SK-N-SH (cell line): Measurements from ENCODE around the gene GSC2. TPM values are rescaled to one million over a fixed set of nuclear protein-coding genes. Genes with fewer than 3 reads are reported as not detected.

Source experiments
- CTCF ChIA-PET: fragments of 300-600, 350-600 bp; formaldehyde crosslinking; extraction: SDS; loops from one replicate; lab custom pipeline; 2021; lab: Yijun Ruan, JAX
- POLR2A ChIA-PET: fragments of 350-600 bp; sonication (Branson Sonifier 250); formaldehyde crosslinking; extraction: SDS; loops from one replicate; lab custom pipeline; 2020; ENCODE audit warnings: antibody characterized with exemption, inconsistent platforms; lab: Yijun Ruan, JAX
- DNase-seq: peaks from one replicate; pipeline ENCODE4 v3.0.0; 2012
- H2AFZ ChIP-seq: fragments of 200-600 bp; sonication (generic); 2 replicates; pipeline ENCODE4 v1.8.1; 2016; ENCODE audit warnings: antibody characterized with exemption, mild to moderate bottlenecking, low read depth
- H3F3A ChIP-seq: fragments of 200-600 bp; sonication (generic); replicated peaks from 2 replicates; pipeline ENCODE3; 2016; ENCODE audit warnings: antibody characterized with exemption, mild to moderate bottlenecking; ENCODE audit not compliant: insufficient read depth
- H3K27ac ChIP-seq, 2 experiments: fragments of 200-500 bp in 1 of 2; fragments of 200-600 bp in 1 of 2; sonication (Bioruptor generic) in 1 of 2; sonication (generic), shearing (Covaris generic) in 1 of 2; 2 replicates each; pipeline versions ENCODE4 v1.5.1 to v1.6.1; 2014 to 2016; ENCODE audit warnings: low read depth in 2 of 2, inconsistent platforms in 1 of 2, low read length in 1 of 2, mild to moderate bottlenecking in 1 of 2, mixed read lengths in 1 of 2
- H3K27me3 ChIP-seq: fragments of 200-600 bp; sonication (generic), shearing (Covaris generic); 2 replicates; pipeline ENCODE4 v1.6.1; 2016; ENCODE audit warnings: mixed run types; ENCODE audit not compliant: insufficient read depth
- H3K36me3 ChIP-seq, 2 experiments: fragments of 200-500 bp in 1 of 2; fragments of 200-600 bp in 1 of 2; sonication (Bioruptor generic) in 1 of 2; sonication (generic) in 1 of 2; replicated peaks in 1 of 2; 2 replicates each; pipeline versions ENCODE3 to v1.5.1; 2014 to 2016; ENCODE audit warnings: low read length in 1 of 2, mild to moderate bottlenecking in 1 of 2; ENCODE audit not compliant: insufficient read depth in 2 of 2, control insufficient read depth in 1 of 2
- H3K4me1 ChIP-seq, 2 experiments: fragments of 200-500 bp in 1 of 2; fragments of 200-600 bp in 1 of 2; sonication (Bioruptor generic) in 1 of 2; sonication (generic), shearing (Covaris generic) in 1 of 2; 2 replicates each; pipeline versions ENCODE4 v1.5.1 to v1.6.1; 2014 to 2016; ENCODE audit warnings: low read depth in 1 of 2, low read length in 1 of 2, mixed run types in 1 of 2; ENCODE audit not compliant: insufficient read depth in 2 of 2, control insufficient read depth in 1 of 2
- H3K4me2 ChIP-seq: fragments of 200-600 bp; sonication (generic), shearing (Covaris generic); 2 replicates; pipeline ENCODE4 v1.6.1; 2017; ENCODE audit warnings: mixed run types
- H3K4me3 ChIP-seq, 2 experiments: fragments of 200-500 bp in 1 of 2; fragments of 200-600 bp in 1 of 2; sonication (Bioruptor generic) in 1 of 2; sonication (generic), shearing (Covaris generic) in 1 of 2; 2 replicates each; pipeline versions ENCODE4 v1.5.1 to v1.8.1; 2014 to 2016; ENCODE audit warnings: low read depth in 2 of 2, inconsistent platforms in 1 of 2, low read length in 1 of 2, mild to moderate bottlenecking in 1 of 2, mixed read lengths in 1 of 2, moderate library complexity in 1 of 2
- H3K79me2 ChIP-seq: fragments of 200-600 bp; sonication (generic); 2 replicates; pipeline ENCODE4 v1.8.1; 2017; ENCODE audit warnings: mild to moderate bottlenecking; ENCODE audit not compliant: insufficient read depth
- H3K9ac ChIP-seq: fragments of 200-600 bp; sonication (generic); 2 replicates; pipeline ENCODE4 v1.6.1; 2017; ENCODE audit warnings: mixed run types
- H3K9me2 ChIP-seq: fragments of 200-600 bp; sonication (generic); 2 replicates; pipeline ENCODE4 v1.6.1; 2017; ENCODE audit warnings: mixed run types
- H3K9me3 ChIP-seq: fragments of 200-600 bp; sonication (generic); 2 replicates; pipeline ENCODE4 v1.6.1; 2017; ENCODE audit warnings: mixed run types, mild to moderate bottlenecking, moderate library complexity
- H4K20me1 ChIP-seq: fragments of 200-600 bp; sonication (generic); 2 replicates; pipeline ENCODE4 v1.6.1; 2017; ENCODE audit warnings: mild to moderate bottlenecking, mixed run types; ENCODE audit not compliant: insufficient read depth
- ELF1 ChIP-seq: IDR thresholded peaks from 2 replicates; pipeline ENCODE4 v1.4.0; 2012
- EZH2phosphoT487 ChIP-seq: fragments of 200-600 bp; sonication (generic); IDR thresholded peaks from 2 replicates; pipeline ENCODE4 v1.6.1; 2017; ENCODE audit warnings: low read depth, mixed run types, mild to moderate bottlenecking, antibody characterized with exemption, moderate library complexity, borderline replicate concordance
- FOSL2 ChIP-seq: IDR thresholded peaks from 2 replicates; pipeline ENCODE4 v1.4.0; 2012; ENCODE audit warnings: low read depth, mild to moderate bottlenecking, moderate library complexity, borderline replicate concordance
- FOXJ3 ChIP-seq: sonication (generic); formaldehyde crosslinking; IDR thresholded peaks from 2 replicates; pipeline ENCODE4 v1.5.1; 2020; ENCODE audit warnings: mild to moderate bottlenecking, missing genetic modification reagents
- NRF1 ChIP-seq: IDR thresholded peaks from 2 replicates; pipeline ENCODE4 v1.6.1; 2012; ENCODE audit warnings: low read depth, mild to moderate bottlenecking, low read length
- POLR2AphosphoS5 ChIP-seq: IDR thresholded peaks from 2 replicates; pipeline ENCODE4 v1.6.1; 2012; ENCODE audit warnings: low read depth, low read length
- RAD21 ChIP-seq: IDR thresholded peaks from 2 replicates; pipeline ENCODE4 v1.6.1; 2012; ENCODE audit warnings: mild to moderate bottlenecking, low read length
- RXRA ChIP-seq: IDR thresholded peaks from 2 replicates; pipeline ENCODE4 v1.4.0; 2012; ENCODE audit warnings: low read depth, mild to moderate bottlenecking, borderline replicate concordance
- TAF1 ChIP-seq: IDR thresholded peaks from 2 replicates; pipeline ENCODE4 v1.6.1; 2012; ENCODE audit warnings: low read depth, mild to moderate bottlenecking, low read length, moderate library complexity, borderline replicate concordance
- TCF12 ChIP-seq: IDR thresholded peaks from 2 replicates; pipeline ENCODE4 v1.4.0; 2012
- YY1 ChIP-seq: IDR thresholded peaks from 2 replicates; pipeline ENCODE4 v1.4.0; 2012; ENCODE audit warnings: low read depth, mild to moderate bottlenecking
- whole genome bisulfite sequencing: methylation state at CpG from one replicate; pipeline ENCODE4 v1.1.6; 2017; ENCODE audit warnings: low lambda C conversion rate; 5-methylcytosine and 5-hydroxymethylcytosine counted together
- polyA plus RNA-seq, 3 experiments: library from polyadenylated mRNA; depleted of rRNA; stranded (reverse); fragments of >200 nt; gene quantifications; 2 replicates each; pipeline ENCODE4 v1.2.3, GENCODE V29; 2012
- TF ChIP-seq, protein P1 (sequence below): IDR thresholded peaks from 2 replicates; pipeline ENCODE4 v1.4.0; 2012; ENCODE audit warnings: low read depth, borderline replicate concordance
- TF ChIP-seq, protein P2 (sequence below): fragments of 150-350 bp; IDR thresholded peaks from 2 replicates; pipeline ENCODE4 v1.6.1; 2016; ENCODE audit warnings: mild to moderate bottlenecking, low read depth, low read length
- TF ChIP-seq, protein P3 (sequence below): fragments of 150-350 bp; IDR thresholded peaks from 2 replicates; pipeline ENCODE4 v1.6.1; 2017; ENCODE audit warnings: antibody characterized with exemption, low read length, low read depth, borderline replicate concordance
- TF ChIP-seq, protein P4 (sequence below): IDR thresholded peaks from 2 replicates; pipeline ENCODE4 v1.4.0; 2012; ENCODE audit warnings: low read depth, borderline replicate concordance
- TF ChIP-seq, protein P5 (sequence below): IDR thresholded peaks from 2 replicates; pipeline ENCODE4 v1.6.1; 2012; ENCODE audit warnings: mild to moderate bottlenecking, low read depth, low read length, moderate library complexity
- TF ChIP-seq, protein P6 (sequence below): fragments of 200-600 bp; sonication (generic); IDR thresholded peaks from 2 replicates; pipeline ENCODE4 v1.6.1; 2017; ENCODE audit warnings: antibody characterized with exemption, mild to moderate bottlenecking, moderate library complexity

GSC2 gene
- polyA plus RNA-seq, 1 of the 3 experiments (the other 2 are of a cell fraction), result not detected

DNA sequence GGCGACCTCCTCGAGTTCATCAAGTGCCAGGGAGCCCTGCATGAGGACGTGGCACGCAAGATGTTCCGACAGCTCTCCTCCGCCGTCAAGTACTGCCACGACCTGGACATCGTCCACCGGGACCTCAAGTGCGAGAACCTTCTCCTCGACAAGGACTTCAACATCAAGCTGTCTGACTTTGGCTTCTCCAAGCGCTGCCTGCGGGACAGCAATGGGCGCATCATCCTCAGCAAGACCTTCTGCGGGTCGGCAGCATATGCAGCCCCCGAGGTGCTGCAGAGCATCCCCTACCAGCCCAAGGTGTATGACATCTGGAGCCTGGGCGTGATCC is 18.4 kb downstream of the GSC2 start:
- no peak for TF ChIP-seq FOSL2
- TF ChIP-seq, protein P1, sequence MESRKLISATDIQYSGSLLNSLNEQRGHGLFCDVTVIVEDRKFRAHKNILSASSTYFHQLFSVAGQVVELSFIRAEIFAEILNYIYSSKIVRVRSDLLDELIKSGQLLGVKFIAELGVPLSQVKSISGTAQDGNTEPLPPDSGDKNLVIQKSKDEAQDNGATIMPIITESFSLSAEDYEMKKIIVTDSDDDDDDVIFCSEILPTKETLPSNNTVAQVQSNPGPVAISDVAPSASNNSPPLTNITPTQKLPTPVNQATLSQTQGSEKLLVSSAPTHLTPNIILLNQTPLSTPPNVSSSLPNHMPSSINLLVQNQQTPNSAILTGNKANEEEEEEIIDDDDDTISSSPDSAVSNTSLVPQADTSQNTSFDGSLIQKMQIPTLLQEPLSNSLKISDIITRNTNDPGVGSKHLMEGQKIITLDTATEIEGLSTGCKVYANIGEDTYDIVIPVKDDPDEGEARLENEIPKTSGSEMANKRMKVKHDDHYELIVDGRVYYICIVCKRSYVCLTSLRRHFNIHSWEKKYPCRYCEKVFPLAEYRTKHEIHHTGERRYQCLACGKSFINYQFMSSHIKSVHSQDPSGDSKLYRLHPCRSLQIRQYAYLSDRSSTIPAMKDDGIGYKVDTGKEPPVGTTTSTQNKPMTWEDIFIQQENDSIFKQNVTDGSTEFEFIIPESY, result no peak
- no peak for TF ChIP-seq FOXJ3 (CRISPR knock-in tag)
- TF ChIP-seq NRF1, result no peak
- TF ChIP-seq RAD21, result no peak
- TF ChIP-seq YY1, result no peak
- no peak for TF ChIP-seq EZH2phosphoT487
- TF ChIP-seq, protein P2, sequence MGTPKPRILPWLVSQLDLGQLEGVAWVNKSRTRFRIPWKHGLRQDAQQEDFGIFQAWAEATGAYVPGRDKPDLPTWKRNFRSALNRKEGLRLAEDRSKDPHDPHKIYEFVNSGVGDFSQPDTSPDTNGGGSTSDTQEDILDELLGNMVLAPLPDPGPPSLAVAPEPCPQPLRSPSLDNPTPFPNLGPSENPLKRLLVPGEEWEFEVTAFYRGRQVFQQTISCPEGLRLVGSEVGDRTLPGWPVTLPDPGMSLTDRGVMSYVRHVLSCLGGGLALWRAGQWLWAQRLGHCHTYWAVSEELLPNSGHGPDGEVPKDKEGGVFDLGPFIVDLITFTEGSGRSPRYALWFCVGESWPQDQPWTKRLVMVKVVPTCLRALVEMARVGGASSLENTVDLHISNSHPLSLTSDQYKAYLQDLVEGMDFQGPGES, result no peak
- TF ChIP-seq TAF1, result no peak
- TF ChIP-seq TCF12, result no peak
- TF ChIP-seq, protein P3, sequence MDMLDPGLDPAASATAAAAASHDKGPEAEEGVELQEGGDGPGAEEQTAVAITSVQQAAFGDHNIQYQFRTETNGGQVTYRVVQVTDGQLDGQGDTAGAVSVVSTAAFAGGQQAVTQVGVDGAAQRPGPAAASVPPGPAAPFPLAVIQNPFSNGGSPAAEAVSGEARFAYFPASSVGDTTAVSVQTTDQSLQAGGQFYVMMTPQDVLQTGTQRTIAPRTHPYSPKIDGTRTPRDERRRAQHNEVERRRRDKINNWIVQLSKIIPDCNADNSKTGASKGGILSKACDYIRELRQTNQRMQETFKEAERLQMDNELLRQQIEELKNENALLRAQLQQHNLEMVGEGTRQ, result no peak
- Histone ChIP-seq H3K4me1 (no peaks in the 10 kb centered on the region), H3K9me3 (no peaks in the 10 kb centered on the region), H3K36me3 (peaks cover 4 to 28% of the 10 kb centered on the region in 2 experiments), H3K27me3 (no peaks in the 10 kb centered on the region), H3K4me2 (no peak overlapping the region), H2AFZ (no peak overlapping the region), H4K20me1 (no peaks in the 10 kb centered on the region), H3F3A (no peaks in the 10 kb centered on the region), H3K27ac (no peak overlapping the region), H3K9me2 (no peaks in the 10 kb centered on the region), H3K79me2 (no peaks in the 10 kb centered on the region), H3K9ac (no peak overlapping the region), H3K4me3 (no peak overlapping the region)
- CTCF ChIA-PET, result no interaction called here
- 89% methylated on average over 3 of the region's 19 CpGs for WGBS
- POLR2A ChIA-PET, result no interaction called here
- no peak for DNase-seq

DNA sequence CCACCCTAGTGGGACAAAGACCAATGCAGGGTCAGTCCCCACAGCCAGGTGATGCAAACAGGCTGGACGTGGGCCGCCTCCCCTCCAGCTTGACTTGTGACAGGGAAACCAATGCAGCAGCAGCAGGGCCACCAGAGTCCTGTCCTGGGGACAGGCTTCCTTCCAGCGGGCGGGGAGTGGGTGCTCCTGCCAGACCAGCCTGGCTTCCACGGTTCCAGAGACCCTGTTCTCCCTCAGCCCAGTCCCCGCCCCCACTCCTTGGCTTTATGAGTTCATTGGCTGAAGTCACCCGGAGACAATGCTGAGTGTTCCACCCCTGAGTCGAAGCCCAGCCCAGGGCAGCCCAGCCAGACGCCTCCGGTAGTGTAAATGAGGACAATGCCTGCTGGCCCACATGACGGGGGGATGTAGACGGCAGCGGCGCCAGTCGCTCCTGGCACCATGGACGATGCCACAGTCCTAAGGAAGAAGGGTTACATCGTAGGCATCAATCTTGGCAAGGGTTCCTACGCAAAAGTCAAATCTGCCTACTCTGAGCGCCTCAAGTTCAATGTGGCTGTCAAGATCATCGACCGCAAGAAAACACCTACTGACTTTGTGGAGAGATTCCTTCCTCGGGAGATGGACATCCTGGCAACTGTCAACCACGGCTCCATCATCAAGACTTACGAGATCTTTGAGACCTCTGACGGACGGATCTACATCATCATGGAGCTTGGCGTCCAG is 19.0 kb downstream of the GSC2 start, which contains the start of gene TSSK2:
TSSK2 (plus strand) TSS at position 350 of the 726 bp plus-strand sequence; CDS start at position 442, 92 bp downstream.
- no peak within 1 kb of the TSS for H3K9ac ChIP-seq
- H3K4me1 ChIP-seq, result no peaks in the 10 kb centered on the region
- H3K27ac ChIP-seq, result no peak within 1 kb of the TSS
- no peak within 1 kb of the TSS for H2AFZ ChIP-seq
- no peaks in the 10 kb centered on the region for H3F3A ChIP-seq
- H3K36me3 ChIP-seq, result peaks cover 4 to 23% of the 10 kb centered on the region in 2 experiments
- no peaks in the 10 kb centered on the region for H3K79me2 ChIP-seq
- no peaks in the 10 kb centered on the region for H3K27me3 ChIP-seq
- no peak for DNase-seq
- H3K4me3 ChIP-seq, result no peak within 1 kb of the TSS
- ChIA-PET POLR2A (no interaction called here), CTCF (interaction anchor here (1.2 kb wide), 1 partner anchor 13 kb away, joined by 5 read pairs; the partner anchor contains the start of gene ESS2)
- no peak within 1 kb of the TSS for H3K4me2 ChIP-seq
- H3K9me3 ChIP-seq, result no peaks in the 10 kb centered on the region
- 90% methylated on average over 19 of the region's 27 CpGs for WGBS
- H4K20me1 ChIP-seq, result no peaks in the 10 kb centered on the region
- no peaks in the 10 kb centered on the region for H3K9me2 ChIP-seq
- TF ChIP-seq, protein P4, sequence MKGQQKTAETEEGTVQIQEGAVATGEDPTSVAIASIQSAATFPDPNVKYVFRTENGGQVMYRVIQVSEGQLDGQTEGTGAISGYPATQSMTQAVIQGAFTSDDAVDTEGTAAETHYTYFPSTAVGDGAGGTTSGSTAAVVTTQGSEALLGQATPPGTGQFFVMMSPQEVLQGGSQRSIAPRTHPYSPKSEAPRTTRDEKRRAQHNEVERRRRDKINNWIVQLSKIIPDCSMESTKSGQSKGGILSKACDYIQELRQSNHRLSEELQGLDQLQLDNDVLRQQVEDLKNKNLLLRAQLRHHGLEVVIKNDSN, result no peak
- no peak for TF ChIP-seq ELF1
- TF ChIP-seq, protein P5, sequence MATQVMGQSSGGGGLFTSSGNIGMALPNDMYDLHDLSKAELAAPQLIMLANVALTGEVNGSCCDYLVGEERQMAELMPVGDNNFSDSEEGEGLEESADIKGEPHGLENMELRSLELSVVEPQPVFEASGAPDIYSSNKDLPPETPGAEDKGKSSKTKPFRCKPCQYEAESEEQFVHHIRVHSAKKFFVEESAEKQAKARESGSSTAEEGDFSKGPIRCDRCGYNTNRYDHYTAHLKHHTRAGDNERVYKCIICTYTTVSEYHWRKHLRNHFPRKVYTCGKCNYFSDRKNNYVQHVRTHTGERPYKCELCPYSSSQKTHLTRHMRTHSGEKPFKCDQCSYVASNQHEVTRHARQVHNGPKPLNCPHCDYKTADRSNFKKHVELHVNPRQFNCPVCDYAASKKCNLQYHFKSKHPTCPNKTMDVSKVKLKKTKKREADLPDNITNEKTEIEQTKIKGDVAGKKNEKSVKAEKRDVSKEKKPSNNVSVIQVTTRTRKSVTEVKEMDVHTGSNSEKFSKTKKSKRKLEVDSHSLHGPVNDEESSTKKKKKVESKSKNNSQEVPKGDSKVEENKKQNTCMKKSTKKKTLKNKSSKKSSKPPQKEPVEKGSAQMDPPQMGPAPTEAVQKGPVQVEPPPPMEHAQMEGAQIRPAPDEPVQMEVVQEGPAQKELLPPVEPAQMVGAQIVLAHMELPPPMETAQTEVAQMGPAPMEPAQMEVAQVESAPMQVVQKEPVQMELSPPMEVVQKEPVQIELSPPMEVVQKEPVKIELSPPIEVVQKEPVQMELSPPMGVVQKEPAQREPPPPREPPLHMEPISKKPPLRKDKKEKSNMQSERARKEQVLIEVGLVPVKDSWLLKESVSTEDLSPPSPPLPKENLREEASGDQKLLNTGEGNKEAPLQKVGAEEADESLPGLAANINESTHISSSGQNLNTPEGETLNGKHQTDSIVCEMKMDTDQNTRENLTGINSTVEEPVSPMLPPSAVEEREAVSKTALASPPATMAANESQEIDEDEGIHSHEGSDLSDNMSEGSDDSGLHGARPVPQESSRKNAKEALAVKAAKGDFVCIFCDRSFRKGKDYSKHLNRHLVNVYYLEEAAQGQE, result no peak
- no peak for TF ChIP-seq POLR2AphosphoS5
- TF ChIP-seq RXRA, result no peak
- TF ChIP-seq, protein P6, sequence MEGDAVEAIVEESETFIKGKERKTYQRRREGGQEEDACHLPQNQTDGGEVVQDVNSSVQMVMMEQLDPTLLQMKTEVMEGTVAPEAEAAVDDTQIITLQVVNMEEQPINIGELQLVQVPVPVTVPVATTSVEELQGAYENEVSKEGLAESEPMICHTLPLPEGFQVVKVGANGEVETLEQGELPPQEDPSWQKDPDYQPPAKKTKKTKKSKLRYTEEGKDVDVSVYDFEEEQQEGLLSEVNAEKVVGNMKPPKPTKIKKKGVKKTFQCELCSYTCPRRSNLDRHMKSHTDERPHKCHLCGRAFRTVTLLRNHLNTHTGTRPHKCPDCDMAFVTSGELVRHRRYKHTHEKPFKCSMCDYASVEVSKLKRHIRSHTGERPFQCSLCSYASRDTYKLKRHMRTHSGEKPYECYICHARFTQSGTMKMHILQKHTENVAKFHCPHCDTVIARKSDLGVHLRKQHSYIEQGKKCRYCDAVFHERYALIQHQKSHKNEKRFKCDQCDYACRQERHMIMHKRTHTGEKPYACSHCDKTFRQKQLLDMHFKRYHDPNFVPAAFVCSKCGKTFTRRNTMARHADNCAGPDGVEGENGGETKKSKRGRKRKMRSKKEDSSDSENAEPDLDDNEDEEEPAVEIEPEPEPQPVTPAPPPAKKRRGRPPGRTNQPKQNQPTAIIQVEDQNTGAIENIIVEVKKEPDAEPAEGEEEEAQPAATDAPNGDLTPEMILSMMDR, result no peak
- no peak for TF ChIP-seq TAF1
